Neuronal stem cell (in vitro differentiated cells): ENCODE measurements around the gene SPTBN5.
A peak's percentile ranks its signal among the peaks of the same experiment; 100 is the strongest.

Source experiments
- DNase-seq: peaks from one replicate; pipeline ENCODE4 v3.0.0-alpha.2; 2013; ENCODE audit warnings: low spot score
- H2AFZ ChIP-seq: one replicate; pipeline ENCODE4 v1.6.1; 2013; ENCODE audit warnings: mild to moderate bottlenecking, low read length, inconsistent platforms
- H2AK5ac ChIP-seq: 2 replicates; pipeline ENCODE4 v1.6.1; 2013; ENCODE audit warnings: low read depth, mild to moderate bottlenecking, inconsistent platforms, low read length, moderate library complexity, mixed read lengths
- H2BK120ac ChIP-seq: 2 replicates; pipeline ENCODE4 v1.6.1; 2013; ENCODE audit warnings: low read depth, mild to moderate bottlenecking, inconsistent platforms, low read length, moderate library complexity, mixed read lengths
- H2BK12ac ChIP-seq: one replicate; pipeline ENCODE4 v1.6.1; 2013; ENCODE audit warnings: low read length, inconsistent platforms
- H2BK15ac ChIP-seq: 2 replicates; pipeline ENCODE4 v1.6.1; 2013; ENCODE audit warnings: mild to moderate bottlenecking, low read length, inconsistent platforms, mixed read lengths
- H2BK5ac ChIP-seq: one replicate; pipeline ENCODE4 v1.6.1; 2013; ENCODE audit warnings: inconsistent platforms, mild to moderate bottlenecking, low read length, moderate library complexity
- H3K14ac ChIP-seq: one replicate; pipeline ENCODE4 v1.6.1; 2013; ENCODE audit warnings: low read length, inconsistent platforms
- H3K18ac ChIP-seq: 2 replicates; pipeline ENCODE4 v1.6.1; 2013; ENCODE audit warnings: low read length, inconsistent platforms
- H3K23ac ChIP-seq: 2 replicates; pipeline ENCODE4 v1.6.1; 2013; ENCODE audit warnings: low read depth, mild to moderate bottlenecking, mixed read lengths, low read length, inconsistent platforms; ENCODE audit not compliant: poor library complexity
- H3K27ac ChIP-seq: replicated peaks from 3 replicates; pipeline ENCODE4 v1.5.1; 2013; ENCODE audit warnings: low read length, inconsistent platforms
- H3K27me3 ChIP-seq, 3 experiments: 2 replicates each; pipeline ENCODE4 v1.6.1; 2013; ENCODE audit warnings: low read length in 3 of 3, mild to moderate bottlenecking in 2 of 3, inconsistent platforms in 1 of 3, low read depth in 1 of 3, mixed read lengths in 1 of 3, moderate library complexity in 1 of 3; ENCODE audit not compliant: control insufficient read depth in 3 of 3, insufficient read depth in 3 of 3
- H3K36me3 ChIP-seq, 2 donors: replicated peaks in 1 of 2; 2 replicates each; pipeline ENCODE4 v1.6.1; 2013; ENCODE audit warnings: low read length in 2 of 2; ENCODE audit not compliant: control insufficient read depth in 2 of 2, insufficient read depth in 2 of 2
- H3K4ac ChIP-seq: 2 replicates; pipeline ENCODE4 v1.6.1; 2013; ENCODE audit warnings: inconsistent platforms, mild to moderate bottlenecking, low read length, moderate library complexity
- H3K4me1 ChIP-seq, 2 donors: 1 replicate in 1 of 2; 2 replicates in 1 of 2; pipeline ENCODE4 v1.6.1; 2013; ENCODE audit warnings: low read length in 2 of 2, low read depth in 1 of 2; ENCODE audit not compliant: control insufficient read depth in 2 of 2, insufficient read depth in 1 of 2
- H3K4me2 ChIP-seq: one replicate; pipeline ENCODE4 v1.6.1; 2013; ENCODE audit warnings: mild to moderate bottlenecking, low read length, inconsistent platforms; ENCODE audit not compliant: insufficient read depth, poor library complexity, severe bottlenecking
- H3K4me3 ChIP-seq, 2 donors: 2 replicates each; pipeline ENCODE4 v1.5.1; 2013; ENCODE audit warnings: low read length in 2 of 2, mild to moderate bottlenecking in 2 of 2, inconsistent platforms in 1 of 2, moderate library complexity in 1 of 2
- H3K79me1 ChIP-seq: one replicate; pipeline ENCODE4 v1.6.1; 2013; ENCODE audit warnings: low read depth, mild to moderate bottlenecking, inconsistent platforms, low read length, moderate library complexity
- H3K9ac ChIP-seq: one replicate; pipeline ENCODE4 v1.6.1; 2013; ENCODE audit warnings: mild to moderate bottlenecking, low read depth, low read length, inconsistent platforms; ENCODE audit not compliant: poor library complexity
- H3K9me3 ChIP-seq, 2 donors: replicated peaks in 1 of 2; 2 replicates each; pipeline versions ENCODE3 to v1.6.1; 2013; ENCODE audit warnings: low read length in 2 of 2, mild to moderate bottlenecking in 2 of 2, inconsistent platforms in 1 of 2, low read depth in 1 of 2, mixed read lengths in 1 of 2, moderate library complexity in 1 of 2; ENCODE audit not compliant: control insufficient read depth in 2 of 2, insufficient read depth in 1 of 2
- H4K8ac ChIP-seq: one replicate; pipeline ENCODE4 v1.6.1; 2013; ENCODE audit warnings: low read depth, mild to moderate bottlenecking, inconsistent platforms, low read length, moderate library complexity
- H4K91ac ChIP-seq: one replicate; pipeline ENCODE4 v1.6.1; 2013; ENCODE audit warnings: low read length, low read depth, mild to moderate bottlenecking, inconsistent platforms; ENCODE audit not compliant: poor library complexity
- WGBS, 2 donors: extraction: QIAGEN DNeasy Blood & Tissue Kit; methylation state at CpG; one replicate each; pipeline ENCODE4 v1.1.7; 2013; ENCODE audit warnings: missing lambda C conversion rate in 2 of 2, mixed read lengths in 1 of 2; ENCODE audit not compliant: insufficient read length in 2 of 2, insufficient replicate concordance in 1 of 2; ENCODE audit errors: extremely low coverage in 2 of 2; 5-methylcytosine and 5-hydroxymethylcytosine counted together

Gene SPTBN5

GRCh38 chr15:41906608-41907007, 12.8 kb upstream of the SPTBN5 start:
- Histone ChIP-seq H2AFZ (no peak overlapping the region), H4K8ac (no peak overlapping the region), H3K4me1 (peaks cover 4 to 11% of the 10 kb centered on the region in 2 donors), H3K27ac (no peak overlapping the region), H3K4me2 (no peak overlapping the region), H2BK5ac (no peak overlapping the region), H3K27me3 (no peaks in the 10 kb centered on the region), H2BK15ac (no peak overlapping the region), H3K4me3 (no peak overlapping the region), H3K23ac (no peak overlapping the region), H2BK120ac (no peak overlapping the region), H3K9me3 (peaks cover 0 to 2% of the 10 kb centered on the region in 2 donors), H3K18ac (no peak overlapping the region), H3K79me1 (no peaks in the 10 kb centered on the region), H3K4ac (no peak overlapping the region), H3K36me3 (peaks cover 3 to 16% of the 10 kb centered on the region in 2 donors), H3K14ac (no peak overlapping the region), H2BK12ac (no peak overlapping the region), H2AK5ac (no peak overlapping the region), H4K91ac (no peak overlapping the region), H3K9ac (no peak overlapping the region)
- no CpG with 5 or more reads among the region's 5 CpGs for whole genome bisulfite sequencing, 2 donors
- no peak for DNase-seq

GRCh38 chr15:41905036-41905793, 11.4 kb upstream of the SPTBN5 start:
- Histone ChIP-seq H4K91ac (peak overlapping the region; percentile 47), H2BK15ac (peak overlapping the region; percentile 43), H2BK120ac (peak overlapping the region; percentile 29), H3K4me3 (no peak overlapping the region), H3K27ac (no peak overlapping the region), H3K9ac (peak overlapping the region; percentile 68), H3K23ac (no peak overlapping the region), H3K27me3 (no peaks in the 10 kb centered on the region), H3K18ac (no peak overlapping the region), H3K4me2 (no peak overlapping the region), H3K9me3 (peaks cover 0 to 2% of the 10 kb centered on the region in 2 donors), H2BK12ac (no peak overlapping the region), H3K36me3 (peaks cover 6 to 16% of the 10 kb centered on the region in 2 donors), H2BK5ac (no peak overlapping the region), H3K4ac (no peak overlapping the region), H3K14ac (no peak overlapping the region), H3K4me1 (peaks cover 4 to 11% of the 10 kb centered on the region in 2 donors), H2AK5ac (peak overlapping the region; percentile 42), H2AFZ (no peak overlapping the region), H4K8ac (no peak overlapping the region), H3K79me1 (no peaks in the 10 kb centered on the region)
- no peak for DNase-seq
- no CpG with 5 or more reads among the region's 14 CpGs for WGBS, 2 donors

- peaks cover 4 to 11% of the 10 kb centered on the region in 2 donors for H3K4me1 ChIP-seq
- H3K4ac ChIP-seq = no peak overlapping the region
- no peaks in the 10 kb centered on the region for H3K79me1 ChIP-seq
- H2AK5ac ChIP-seq = peak overlapping the region; percentile 42
- no peak overlapping the region for H2BK5ac ChIP-seq
- peak; percentile 69 for DNase-seq
- no peak overlapping the region for H3K27ac ChIP-seq
- H2BK12ac ChIP-seq = no peak overlapping the region
- peak overlapping the region; percentile 43 for H2BK15ac ChIP-seq
- H3K27me3 ChIP-seq = no peaks in the 10 kb centered on the region
- peak overlapping the region; percentile 29 for H2BK120ac ChIP-seq
- no peak overlapping the region for H3K14ac ChIP-seq
- peaks cover 0 to 2% of the 10 kb centered on the region in 2 donors for H3K9me3 ChIP-seq
- no peak overlapping the region for H3K23ac ChIP-seq
- no peak overlapping the region for H3K4me2 ChIP-seq
- H3K4me3 ChIP-seq = no peak overlapping the region
- H3K36me3 ChIP-seq = peaks cover 6 to 14% of the 10 kb centered on the region in 2 donors
- WGBS, 2 donors = no CpG with 5 or more reads among the region's 6 CpGs
- peak overlapping the region; percentile 47 for H4K91ac ChIP-seq
- H3K9ac ChIP-seq = peak overlapping the region; percentile 68
- no peak overlapping the region for H4K8ac ChIP-seq
- no peak overlapping the region for H2AFZ ChIP-seq
- peak overlapping the region; percentile 32 for H3K18ac ChIP-seq
Measured at GRCh38 chr15:41904541-41905005, 10.7 kb upstream of the SPTBN5 start.

- Histone ChIP-seq H3K36me3 (peaks cover 5 to 6% of the 10 kb centered on the region in 2 donors), H3K4ac (peak overlapping the region; percentile 24), H3K23ac (no peak overlapping the region), H3K9me3 (peaks cover 0 to 2% of the 10 kb centered on the region in 2 donors), H3K4me2 (no peak overlapping the region), H2AFZ (peak overlapping the region; percentile 58), H3K18ac (peak overlapping the region; percentile 21), H3K14ac (no peak overlapping the region), H3K27me3 (no peaks in the 10 kb centered on the region), H3K4me1 (peaks cover 4 to 11% of the 10 kb centered on the region in 2 donors), H3K27ac (peak overlapping the region; percentile 12), H2AK5ac (peak overlapping the region; percentile 38), H4K8ac (no peak overlapping the region), H3K79me1 (no peaks in the 10 kb centered on the region), H2BK120ac (no peak overlapping the region), H4K91ac (no peak overlapping the region), H2BK5ac (no peak overlapping the region), H2BK15ac (peak overlapping the region; percentile 40), H3K4me3 (no peak overlapping the region), H3K9ac (no peak overlapping the region), H2BK12ac (no peak overlapping the region)
- no CpG with 5 or more reads among the region's 13 CpGs for WGBS, 2 donors
- no peak for DNase-seq
Measured at GRCh38 chr15:41903782-41904181, 9.9 kb upstream of the SPTBN5 start.
